Skeletal muscle tissue (tissue), 4 donors: ENCODE data around the gene PXMP4. TPM values are rescaled to one million over a fixed set of nuclear protein-coding genes. Genes with fewer than 3 reads are reported as not detected.
"Not testable (repeated sequence)": the region's sequence is repeated elsewhere in the genome, so short reads cannot be mapped to it uniquely, and the experiment has no call there.

Experiments used
- H3K27ac ChIP-seq: one replicate; pipeline ENCODE4 v1.7.0; 2013; ENCODE audit warnings: mild to moderate bottlenecking, low read depth, low read length, inconsistent platforms
- H3K27me3 ChIP-seq, 3 donors: one replicate each; pipeline ENCODE4 v1.7.0; 2013; ENCODE audit warnings: low read length in 3 of 3; ENCODE audit not compliant: control insufficient read depth in 3 of 3, insufficient read depth in 3 of 3
- H3K36me3 ChIP-seq, 3 donors: one replicate each; pipeline ENCODE4 v1.7.0; 2013; ENCODE audit warnings: low read length in 3 of 3; ENCODE audit not compliant: control insufficient read depth in 3 of 3, insufficient read depth in 3 of 3
- H3K4me1 ChIP-seq, 3 donors: one replicate each; pipeline ENCODE4 v1.7.0; 2013; ENCODE audit warnings: low read length in 3 of 3, mild to moderate bottlenecking in 3 of 3; ENCODE audit not compliant: control insufficient read depth in 3 of 3, insufficient read depth in 3 of 3
- H3K4me3 ChIP-seq, 3 donors: one replicate each; pipeline ENCODE4 v1.7.0; 2013; ENCODE audit warnings: low read length in 3 of 3
- H3K9ac ChIP-seq, 3 donors: one replicate each; pipeline ENCODE4 v1.7.0; 2013; ENCODE audit warnings: low read length in 3 of 3, mild to moderate bottlenecking in 3 of 3, moderate library complexity in 2 of 3, low read depth in 1 of 3
- H3K9me3 ChIP-seq, 3 donors: one replicate each; pipeline ENCODE4 v1.7.0; 2013; ENCODE audit warnings: low read length in 3 of 3; ENCODE audit not compliant: control insufficient read depth in 3 of 3
- total RNA-seq: library from RNA; depleted of rRNA; stranded (reverse); fragments of >200 nt; gene quantifications from one replicate; pipeline ENCODE4 v1.2.3, GENCODE V29; 2014
- donor health status: Osteomylitis.

Gene PXMP4
- total RNA-seq, 1 donor from 2014 or later, result 7.3 TPM

DNA sequence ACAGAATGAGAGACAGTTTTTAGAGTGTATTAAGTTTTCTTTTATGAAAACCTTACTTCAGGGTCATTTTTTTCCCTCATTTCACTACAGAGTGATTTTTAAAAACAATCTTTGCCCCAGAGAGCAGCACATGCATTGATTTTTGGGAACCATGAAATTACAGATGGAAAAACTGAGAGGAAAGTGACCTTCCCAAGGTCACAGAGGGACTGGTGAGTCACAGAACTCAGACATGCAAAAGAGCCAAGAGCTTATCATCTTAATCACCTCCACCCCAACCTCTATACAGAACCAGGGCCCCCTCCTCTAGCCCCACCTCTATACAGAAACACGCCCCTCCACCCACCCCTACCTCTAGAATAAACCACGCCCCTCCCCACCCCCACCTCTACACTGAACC lies 10.7 kb downstream of the PXMP4 start:
- H3K9ac ChIP-seq, result no peak overlapping the region
- H3K4me1 ChIP-seq, result no peaks in the 10 kb centered on the region
- H3K27me3 ChIP-seq, result no peaks in the 10 kb centered on the region
- peaks cover 34 to 46% (median 41%) of the 10 kb centered on the region in 3 donors for H3K36me3 ChIP-seq
- no peak overlapping the region for H3K4me3 ChIP-seq
- H3K9me3 ChIP-seq, result no peaks in the 10 kb centered on the region
- H3K27ac ChIP-seq, result no peak overlapping the region

DNA sequence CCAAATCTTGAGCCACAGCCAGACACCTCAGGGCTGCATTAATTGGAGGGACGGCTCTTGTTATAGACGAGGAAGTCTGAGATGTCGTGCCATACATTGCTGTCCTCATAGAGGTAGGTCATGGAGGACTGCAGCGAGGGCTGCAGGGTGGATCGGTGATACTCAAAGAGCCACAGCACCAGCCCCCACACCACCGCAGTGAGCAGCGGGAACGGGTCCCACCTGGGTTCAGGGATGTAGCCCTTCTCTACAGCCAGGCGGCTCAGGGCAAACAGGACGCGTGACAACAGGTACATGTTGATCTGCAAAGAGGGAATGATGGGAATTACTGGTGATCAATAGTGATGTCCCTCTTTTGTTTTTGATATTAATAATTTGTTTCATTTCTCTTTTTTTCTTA lies 12.4 kb downstream of the PXMP4 start:
- peaks cover 0 to 7% (median 6%) of the 10 kb centered on the region in 3 donors for H3K4me1 ChIP-seq

DNA sequence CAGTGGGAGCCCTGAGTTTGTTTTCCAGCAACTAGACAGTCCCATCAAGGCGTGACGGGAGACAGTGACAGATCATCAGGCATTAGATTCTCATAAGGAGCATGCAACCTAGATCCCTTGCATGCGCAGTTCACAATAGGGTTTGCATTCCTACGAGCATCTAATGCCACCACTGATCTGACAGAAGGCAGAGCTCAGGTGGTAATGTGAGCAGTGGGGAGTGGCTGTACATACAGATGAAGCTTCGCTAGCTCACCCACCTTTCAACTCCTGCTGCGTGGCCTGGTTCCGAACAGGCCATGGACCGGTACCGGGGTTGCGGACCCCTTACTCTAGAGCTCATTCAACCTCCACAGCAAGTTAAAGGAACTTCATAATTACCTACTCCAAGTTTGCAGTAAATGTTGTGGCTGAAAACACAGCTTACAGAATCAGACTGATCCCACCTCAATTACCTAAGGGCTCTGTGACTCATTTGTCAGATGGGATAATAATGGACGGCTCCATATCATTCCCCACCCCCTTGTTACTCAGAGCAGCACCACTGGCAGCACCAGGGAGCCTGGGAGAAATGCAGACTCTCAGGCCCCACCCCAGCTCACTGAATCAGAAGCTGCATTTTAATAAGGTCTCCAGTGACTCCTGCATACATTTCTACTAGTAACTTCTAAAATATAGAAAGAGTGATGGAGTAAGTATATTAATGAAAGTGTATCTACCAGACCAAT lies 15.7 kb downstream of the PXMP4 start:
- Histone ChIP-seq H3K36me3 (peaks cover 7 to 12% (median 10%) of the 10 kb centered on the region in 3 donors), H3K9ac (no peak overlapping the region), H3K27ac (no peak overlapping the region), H3K27me3 (no peaks in the 10 kb centered on the region), H3K4me3 (no peak overlapping the region), H3K4me1 (peaks cover 0 to 8% (median 6%) of the 10 kb centered on the region in 3 donors), H3K9me3 (no peaks in the 10 kb centered on the region)

More for the DNA sequence above, 12.4 kb downstream of the PXMP4 start:
- H3K9me3 ChIP-seq, result no peaks in the 10 kb centered on the region
- no peak overlapping the region for H3K9ac ChIP-seq
- no peak overlapping the region for H3K4me3 ChIP-seq
- H3K27me3 ChIP-seq, result no peaks in the 10 kb centered on the region
- H3K27ac ChIP-seq, result no peak overlapping the region
- peaks cover 25 to 31% (median 26%) of the 10 kb centered on the region in 3 donors for H3K36me3 ChIP-seq

DNA sequence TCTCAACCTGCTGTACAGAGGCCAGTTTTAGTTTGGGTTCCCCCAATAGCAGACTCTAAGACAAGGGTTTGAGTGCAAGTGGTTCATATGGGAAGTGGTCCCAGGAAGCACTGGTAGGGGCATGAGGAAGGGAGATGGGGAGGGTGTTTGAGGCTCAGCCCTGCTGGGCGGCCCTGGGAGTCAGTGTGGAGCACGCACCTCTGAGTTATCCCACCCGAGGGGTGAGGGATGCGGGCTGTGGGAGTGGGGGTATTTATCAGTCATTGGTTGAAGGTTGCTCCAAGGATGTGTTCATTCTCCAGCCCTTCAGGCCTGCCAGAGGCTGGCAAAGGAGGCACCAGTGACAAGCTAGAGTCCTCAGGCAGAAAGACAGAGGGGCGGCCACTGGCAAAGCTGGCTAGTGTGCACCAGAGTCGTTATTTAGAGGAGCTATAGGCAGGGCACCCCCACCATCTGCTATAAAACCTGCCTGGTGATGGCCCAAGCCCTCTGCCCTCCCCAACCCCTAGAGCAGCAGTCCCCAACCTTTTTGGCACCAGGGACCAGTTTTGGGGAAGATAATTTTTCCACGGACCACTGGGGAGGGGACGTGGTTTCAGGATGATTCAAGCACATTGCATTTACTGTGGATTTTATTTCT lies 16.5 kb downstream of the PXMP4 start:
- peaks cover 0 to 8% (median 6%) of the 10 kb centered on the region in 3 donors for H3K4me1 ChIP-seq
- H3K9ac ChIP-seq, result no peak overlapping the region
- no peak overlapping the region for H3K4me3 ChIP-seq
- peaks cover 7 to 12% (median 10%) of the 10 kb centered on the region in 3 donors for H3K36me3 ChIP-seq
- H3K27me3 ChIP-seq, result no peaks in the 10 kb centered on the region
- no peaks in the 10 kb centered on the region for H3K9me3 ChIP-seq
- H3K27ac ChIP-seq, result no peak overlapping the region

DNA sequence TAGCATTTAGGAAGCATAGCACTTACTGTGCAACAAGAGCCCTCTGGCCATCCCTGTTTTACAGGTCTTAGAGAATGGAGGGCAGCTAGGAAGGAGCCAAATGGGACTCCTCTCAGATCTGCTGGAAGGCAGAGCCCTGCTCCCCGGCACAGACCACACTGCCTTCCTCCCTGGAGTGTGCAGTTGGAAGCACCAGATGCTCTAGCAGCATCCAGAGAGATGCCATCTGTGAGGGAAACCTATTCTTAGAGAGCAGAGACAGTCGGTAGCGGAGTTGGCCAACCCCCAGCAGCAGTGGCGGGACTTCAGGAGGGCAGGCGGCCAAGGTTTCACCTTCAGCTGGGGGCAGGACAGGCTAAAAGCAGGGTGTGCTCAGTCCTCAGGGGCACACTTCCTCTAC lies 17.2 kb downstream of the PXMP4 start:
- Histone ChIP-seq H3K27me3 (no peaks in the 10 kb centered on the region), H3K4me3 (no peak overlapping the region), H3K27ac (no peak overlapping the region), H3K9ac (no peak overlapping the region), H3K36me3 (peaks cover 7 to 12% (median 10%) of the 10 kb centered on the region in 3 donors), H3K4me1 (peaks cover 0 to 8% (median 6%) of the 10 kb centered on the region in 3 donors), H3K9me3 (no peaks in the 10 kb centered on the region)

DNA sequence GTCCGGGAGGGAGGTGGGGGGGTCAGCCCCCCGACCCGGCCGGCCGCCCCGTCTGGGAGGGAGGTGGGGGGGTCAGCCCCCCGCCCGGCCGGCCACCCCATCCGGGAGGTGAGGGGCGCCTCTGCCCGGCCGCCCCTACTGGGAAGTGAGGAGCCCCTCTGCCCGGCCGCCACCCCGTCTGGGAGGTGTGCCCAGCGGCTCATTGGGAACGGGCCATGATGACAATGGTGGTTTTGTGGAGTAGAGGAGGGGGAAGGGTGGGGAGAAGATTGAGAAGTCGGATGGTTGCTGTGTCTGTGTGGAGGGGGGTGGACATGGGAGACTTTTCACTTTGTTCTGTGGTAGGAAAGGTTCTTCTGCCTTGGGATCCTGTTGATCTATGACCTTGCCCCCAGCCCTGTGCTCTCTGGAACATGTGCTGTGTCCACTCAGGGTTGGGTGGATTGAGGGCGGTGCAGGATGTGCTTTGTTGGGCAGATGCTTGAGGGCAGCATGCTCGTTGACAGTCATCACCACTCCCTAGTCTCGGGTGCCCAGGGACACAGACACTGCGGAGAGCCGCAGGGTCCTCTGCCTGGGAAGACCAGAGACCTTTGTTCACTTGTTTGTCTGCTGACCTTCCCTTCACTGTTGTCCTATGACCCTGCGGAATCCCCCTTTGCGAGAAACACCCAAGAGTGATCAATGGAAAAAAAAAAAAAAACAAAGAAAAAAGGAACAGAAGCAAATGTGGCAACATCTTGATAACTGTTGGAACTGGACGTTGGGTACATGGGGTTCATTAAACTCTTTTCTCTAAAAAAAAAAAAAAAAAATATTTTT lies 18.3 kb downstream of the PXMP4 start:
- Histone ChIP-seq H3K27ac (no peak overlapping the region), H3K4me1 (peaks cover 8 to 9% (median 8%) of the 10 kb centered on the region in 3 donors), H3K27me3 (no peaks in the 10 kb centered on the region), H3K9ac (no peak overlapping the region), H3K36me3 (peaks cover under 1 to 3% (median 2%) of the 10 kb centered on the region in 3 donors), H3K9me3 (no peaks in the 10 kb centered on the region), H3K4me3 (no peak overlapping the region)

DNA sequence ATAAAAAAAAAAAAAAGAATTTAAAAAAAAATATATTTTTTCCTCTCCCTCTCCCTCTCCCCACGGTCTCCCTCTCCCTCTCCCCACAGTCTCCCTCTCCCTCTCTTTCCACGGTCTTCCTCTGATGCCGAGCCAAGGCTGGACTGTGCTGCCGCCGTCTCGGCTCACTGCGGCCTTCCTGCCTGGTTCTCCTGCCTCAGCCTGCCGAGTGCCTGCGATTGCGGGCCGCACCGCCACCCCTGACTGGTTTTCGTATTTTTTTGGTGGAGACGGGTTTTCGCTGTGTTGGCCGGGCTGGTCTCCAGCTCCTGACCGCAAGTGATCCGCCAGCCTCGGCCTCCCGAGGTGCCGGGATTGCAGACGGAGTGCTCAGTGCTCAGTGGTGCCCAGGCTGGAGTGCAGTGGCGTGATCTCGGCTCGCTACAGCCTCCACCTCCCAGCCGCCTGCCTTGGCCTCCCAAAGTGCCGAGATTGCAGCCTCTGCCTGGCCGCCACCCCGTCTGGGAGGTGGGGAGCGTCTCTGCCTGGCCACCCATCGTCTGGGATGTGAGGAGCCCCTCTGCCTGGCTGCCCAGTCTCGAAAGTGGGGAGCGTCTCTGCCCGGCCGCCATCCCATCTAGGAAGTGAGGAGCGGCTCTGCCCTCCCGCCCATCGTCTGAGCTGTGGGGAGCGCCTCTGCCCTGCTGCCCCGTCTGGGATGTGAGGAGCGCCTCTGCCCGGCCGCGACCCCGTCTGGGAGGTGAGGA lies 19.2 kb downstream of the PXMP4 start:
- H3K4me1 ChIP-seq, H3K9me3 ChIP-seq, H3K27me3 ChIP-seq, H3K9ac ChIP-seq, H3K4me3 ChIP-seq, H3K36me3 ChIP-seq, H3K27ac ChIP-seq: not testable (repeated sequence)

DNA sequence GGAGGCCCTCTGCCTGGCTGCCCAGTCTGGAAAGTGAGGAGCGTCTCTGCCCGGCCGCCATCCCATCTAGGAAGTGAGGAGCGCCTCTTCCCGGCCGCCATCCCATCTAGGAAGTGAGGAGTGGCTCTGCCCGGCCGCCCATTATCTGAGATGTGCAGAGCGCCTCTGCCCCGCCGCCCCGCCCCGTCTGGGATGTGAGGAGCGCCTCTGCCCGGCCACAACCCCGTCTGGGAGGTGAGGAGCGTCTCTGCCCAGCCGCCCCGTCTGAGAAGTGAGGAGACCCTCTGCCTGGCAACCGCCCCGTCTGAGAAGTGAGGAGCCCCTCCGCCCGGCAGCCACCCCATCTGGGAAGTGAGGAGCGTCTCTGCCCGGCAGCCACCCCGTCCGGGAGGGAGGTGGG lies 21.1 kb downstream of the PXMP4 start:
- H3K27ac ChIP-seq, H3K9ac ChIP-seq, H3K4me3 ChIP-seq, H3K9me3 ChIP-seq, H3K36me3 ChIP-seq, H3K27me3 ChIP-seq: not testable (repeated sequence)
- H3K4me1 ChIP-seq, result peaks cover 8 to 11% (median 8%) of the 10 kb centered on the region in 3 donors

DNA sequence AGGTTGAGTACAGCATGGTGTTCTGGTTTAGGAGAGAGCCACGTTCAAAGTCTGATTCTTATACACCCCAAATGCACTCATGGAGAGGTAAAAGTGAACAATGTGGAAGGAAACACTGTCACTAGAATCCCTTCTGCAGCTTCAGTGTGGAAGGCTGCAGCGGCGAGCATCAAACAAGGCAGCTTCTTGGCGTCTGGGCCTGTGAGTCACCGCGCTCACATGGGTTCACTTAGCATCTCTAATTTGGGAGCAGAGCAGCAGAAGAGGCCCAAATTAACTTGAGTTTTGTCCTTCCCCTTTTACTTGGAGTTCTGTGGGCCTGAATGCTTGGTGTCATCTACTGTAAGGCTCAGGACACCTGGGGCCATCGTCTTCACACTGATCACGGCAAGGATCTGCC lies 23.0 kb downstream of the PXMP4 start:
- Histone ChIP-seq H3K27me3 (no peaks in the 10 kb centered on the region), H3K9ac (no peak overlapping the region), H3K27ac (no peak overlapping the region), H3K4me1 (peaks cover 0 to 8% (median 5%) of the 10 kb centered on the region in 3 donors), H3K36me3 (no peaks in the 10 kb centered on the region), H3K4me3 (no peak overlapping the region), H3K9me3 (no peaks in the 10 kb centered on the region)
